HEK293 (cell line): ENCODE results near the gene FZR1.
A peak's percentile ranks its signal among the peaks of the same experiment; 100 is the strongest.

Experiments used
- KLF10 ChIP-seq: fragments of 450-650 bp; IDR thresholded peaks from 2 replicates; pipeline ENCODE4 v1.5.1; 2018; ENCODE audit warnings: missing biosample characterization, mild to moderate bottlenecking, missing genetic modification characterization
- KLF16 ChIP-seq: fragments of 450-650 bp; formaldehyde crosslinking; IDR thresholded peaks from 2 replicates; pipeline ENCODE4 v1.5.1; 2017; ENCODE audit warnings: missing biosample characterization, missing genetic modification characterization
- KLF7 ChIP-seq: fragments of 450-650 bp; formaldehyde crosslinking; IDR thresholded peaks from 2 replicates; pipeline ENCODE4 v1.5.1; 2016; ENCODE audit warnings: missing biosample characterization, missing genetic modification characterization, borderline replicate concordance
- KLF8 ChIP-seq: fragments of 450-650 bp; formaldehyde crosslinking; IDR thresholded peaks from 2 replicates; pipeline ENCODE4 v1.5.1; 2016; ENCODE audit warnings: missing biosample characterization, missing genetic modification characterization
- MYNN ChIP-seq: fragments of 450-650 bp; formaldehyde crosslinking; IDR thresholded peaks from 2 replicates; pipeline ENCODE4 v1.5.1; 2016; ENCODE audit warnings: missing biosample characterization, missing genetic modification characterization, borderline replicate concordance
- SCRT2 ChIP-seq: fragments of 450-650 bp; formaldehyde crosslinking; IDR thresholded peaks from 2 replicates; pipeline ENCODE4 v1.5.1; 2016; ENCODE audit warnings: missing biosample characterization, missing genetic modification characterization
- ZBTB21 ChIP-seq: fragments of 450-650 bp; formaldehyde crosslinking; IDR thresholded peaks from 2 replicates; pipeline ENCODE4 v1.5.1; 2017; ENCODE audit warnings: missing biosample characterization, missing genetic modification characterization
- ZBTB48 ChIP-seq: fragments of 450-650 bp; formaldehyde crosslinking; IDR thresholded peaks from 2 replicates; pipeline ENCODE4 v1.5.1; 2016; ENCODE audit warnings: missing biosample characterization, missing genetic modification characterization
- ZBTB8A ChIP-seq: fragments of 450-650 bp; formaldehyde crosslinking; IDR thresholded peaks from 2 replicates; pipeline ENCODE4 v1.5.1; 2016; ENCODE audit warnings: missing biosample characterization, missing genetic modification characterization
- ZEB2 ChIP-seq: fragments of 450-650 bp; formaldehyde crosslinking; IDR thresholded peaks from 2 replicates; pipeline ENCODE4 v1.5.1; 2016; ENCODE audit warnings: missing biosample characterization, missing genetic modification characterization
- ZFHX2 ChIP-seq: fragments of 450-650 bp; formaldehyde crosslinking; conservative IDR thresholded peaks from 2 replicates; pipeline ENCODE4 v1.5.1; 2016; ENCODE audit warnings: missing biosample characterization, missing genetic modification characterization
- ZFP3 ChIP-seq: fragments of 450-650 bp; formaldehyde crosslinking; IDR thresholded peaks from 2 replicates; pipeline ENCODE4 v1.5.1; 2016; ENCODE audit warnings: low read depth, missing biosample characterization, missing genetic modification characterization
- ZNF112 ChIP-seq: fragments of 450-650 bp; formaldehyde crosslinking; IDR thresholded peaks from 2 replicates; pipeline ENCODE4 v1.5.0; 2017; ENCODE audit warnings: missing biosample characterization, missing genetic modification characterization
- ZNF121 ChIP-seq: fragments of 450-650 bp; formaldehyde crosslinking; IDR thresholded peaks from 2 replicates; pipeline ENCODE4 v1.5.1; 2016; ENCODE audit warnings: missing biosample characterization, missing genetic modification characterization
- ZNF133 ChIP-seq: fragments of 450-650 bp; formaldehyde crosslinking; IDR thresholded peaks from 2 replicates; pipeline ENCODE4 v1.5.1; 2016; ENCODE audit warnings: missing biosample characterization, missing genetic modification characterization
- ZNF157 ChIP-seq: fragments of 450-650 bp; formaldehyde crosslinking; IDR thresholded peaks from 2 replicates; pipeline ENCODE4 v1.5.1; 2016; ENCODE audit warnings: missing biosample characterization, missing genetic modification characterization
- ZNF2 ChIP-seq: fragments of 450-650 bp; formaldehyde crosslinking; IDR thresholded peaks from 2 replicates; pipeline ENCODE4 v1.5.1; 2016; ENCODE audit warnings: missing biosample characterization, missing genetic modification characterization
- ZNF211 ChIP-seq: fragments of 450-650 bp; formaldehyde crosslinking; IDR thresholded peaks from 2 replicates; pipeline ENCODE4 v1.5.1; 2016; ENCODE audit warnings: low read depth, missing biosample characterization, missing genetic modification characterization
- ZNF24 ChIP-seq: fragments of 450-650 bp; formaldehyde crosslinking; IDR thresholded peaks from 2 replicates; pipeline ENCODE4 v1.5.1; 2016; ENCODE audit warnings: missing biosample characterization, missing genetic modification characterization
- ZNF324 ChIP-seq: fragments of 450-650 bp; formaldehyde crosslinking; IDR thresholded peaks from 2 replicates; pipeline ENCODE4 v1.5.1; 2016; ENCODE audit warnings: missing biosample characterization, missing genetic modification characterization
- ZNF391 ChIP-seq: fragments of 450-650 bp; formaldehyde crosslinking; IDR thresholded peaks from 2 replicates; pipeline ENCODE4 v1.5.1; 2016; ENCODE audit warnings: low read depth, missing biosample characterization, missing genetic modification characterization, borderline replicate concordance
- ZNF426 ChIP-seq: fragments of 450-650 bp; formaldehyde crosslinking; IDR thresholded peaks from 2 replicates; pipeline ENCODE4 v1.5.1; 2017; ENCODE audit warnings: missing biosample characterization, missing genetic modification characterization, mild to moderate bottlenecking, inconsistent platforms, moderate library complexity
- ZNF501 ChIP-seq: fragments of 450-650 bp; formaldehyde crosslinking; IDR thresholded peaks from 2 replicates; pipeline ENCODE4 v1.5.1; 2016; ENCODE audit warnings: missing biosample characterization, missing genetic modification characterization
- ZNF529 ChIP-seq: fragments of 450-650 bp; formaldehyde crosslinking; IDR thresholded peaks from 2 replicates; pipeline ENCODE4 v1.5.1; 2017; ENCODE audit warnings: missing genetic modification characterization, missing biosample characterization; ENCODE audit not compliant: insufficient replicate concordance
- ZNF600 ChIP-seq: fragments of 450-650 bp; formaldehyde crosslinking; IDR thresholded peaks from 2 replicates; pipeline ENCODE4 v1.5.1; 2016; ENCODE audit warnings: missing biosample characterization, missing genetic modification characterization
- ZNF654 ChIP-seq: fragments of 450-650 bp; formaldehyde crosslinking; IDR thresholded peaks from 2 replicates; pipeline ENCODE4 v1.5.1; 2016; ENCODE audit warnings: low read depth, missing biosample characterization, missing genetic modification characterization
- ZNF660 ChIP-seq: fragments of 450-650 bp; IDR thresholded peaks from 2 replicates; pipeline ENCODE4 v1.5.1; 2018; ENCODE audit warnings: missing biosample characterization, mild to moderate bottlenecking, missing genetic modification characterization
- ZNF785 ChIP-seq: fragments of 450-650 bp; formaldehyde crosslinking; IDR thresholded peaks from 2 replicates; pipeline ENCODE4 v1.5.1; 2016; ENCODE audit warnings: missing biosample characterization, missing genetic modification characterization
- ZXDB ChIP-seq: fragments of 450-650 bp; formaldehyde crosslinking; IDR thresholded peaks from 2 replicates; pipeline ENCODE4 v1.5.1; 2016; ENCODE audit warnings: missing biosample characterization, missing genetic modification characterization
- TF ChIP-seq, protein P1 (sequence below): fragments of 450-650 bp; formaldehyde crosslinking; IDR thresholded peaks from 2 replicates; pipeline ENCODE4 v1.5.1; 2016; ENCODE audit warnings: missing biosample characterization, missing genetic modification characterization
- TF ChIP-seq, protein P2 (sequence below): fragments of 450-650 bp; formaldehyde crosslinking; IDR thresholded peaks from 2 replicates; pipeline ENCODE4 v1.5.1; 2016; ENCODE audit warnings: missing biosample characterization, missing genetic modification characterization
- TF ChIP-seq, protein P3 (sequence below): fragments of 450-650 bp; formaldehyde crosslinking; IDR thresholded peaks from 2 replicates; pipeline ENCODE4 v1.5.1; 2016; ENCODE audit warnings: missing biosample characterization, missing genetic modification characterization
- TF ChIP-seq, protein P4 (sequence below): fragments of 450-650 bp; formaldehyde crosslinking; IDR thresholded peaks from 2 replicates; pipeline ENCODE4 v1.5.1; 2017; ENCODE audit warnings: missing biosample characterization, missing genetic modification characterization

The FZR1 gene

DNA sequence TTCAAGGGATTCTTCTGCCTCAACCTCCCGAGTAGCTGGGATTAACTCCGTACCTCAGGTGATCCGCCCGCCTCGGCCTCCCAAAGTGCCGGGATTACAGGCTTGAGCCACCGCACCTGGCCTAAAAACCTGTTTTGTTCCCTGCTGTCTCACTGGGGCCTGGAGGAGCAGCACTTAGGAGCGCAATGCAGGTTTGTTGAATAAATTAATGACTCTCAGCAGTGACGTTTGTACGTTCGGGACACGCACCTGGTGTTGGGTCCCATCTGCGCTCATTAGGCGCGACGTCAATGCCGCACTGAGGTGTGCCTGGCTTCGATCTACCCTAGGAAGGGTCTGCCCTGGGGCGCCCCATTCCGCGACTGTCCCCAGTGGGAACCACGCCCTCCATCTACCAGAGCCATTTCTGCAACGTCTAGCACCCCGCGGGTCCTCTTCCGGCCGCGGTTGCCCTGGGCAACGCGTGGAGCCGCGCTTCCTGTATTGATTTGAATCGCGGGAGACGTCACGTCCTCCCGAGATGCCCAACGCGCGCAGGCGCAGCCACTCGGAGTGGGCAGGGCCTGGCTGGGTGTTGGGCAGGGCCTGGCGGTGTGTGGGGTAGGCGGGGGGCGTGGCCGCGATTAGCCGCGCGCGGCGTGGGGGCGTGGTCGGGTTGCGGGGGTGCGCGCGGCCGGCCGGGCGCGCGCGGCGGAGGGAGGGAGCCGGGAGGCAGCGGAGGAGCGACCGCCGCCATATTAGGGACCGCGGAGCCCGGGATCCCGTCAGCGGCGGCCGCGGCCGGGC, at the start of gene FZR1 (continued):
- TF ChIP-seq, protein P1, sequence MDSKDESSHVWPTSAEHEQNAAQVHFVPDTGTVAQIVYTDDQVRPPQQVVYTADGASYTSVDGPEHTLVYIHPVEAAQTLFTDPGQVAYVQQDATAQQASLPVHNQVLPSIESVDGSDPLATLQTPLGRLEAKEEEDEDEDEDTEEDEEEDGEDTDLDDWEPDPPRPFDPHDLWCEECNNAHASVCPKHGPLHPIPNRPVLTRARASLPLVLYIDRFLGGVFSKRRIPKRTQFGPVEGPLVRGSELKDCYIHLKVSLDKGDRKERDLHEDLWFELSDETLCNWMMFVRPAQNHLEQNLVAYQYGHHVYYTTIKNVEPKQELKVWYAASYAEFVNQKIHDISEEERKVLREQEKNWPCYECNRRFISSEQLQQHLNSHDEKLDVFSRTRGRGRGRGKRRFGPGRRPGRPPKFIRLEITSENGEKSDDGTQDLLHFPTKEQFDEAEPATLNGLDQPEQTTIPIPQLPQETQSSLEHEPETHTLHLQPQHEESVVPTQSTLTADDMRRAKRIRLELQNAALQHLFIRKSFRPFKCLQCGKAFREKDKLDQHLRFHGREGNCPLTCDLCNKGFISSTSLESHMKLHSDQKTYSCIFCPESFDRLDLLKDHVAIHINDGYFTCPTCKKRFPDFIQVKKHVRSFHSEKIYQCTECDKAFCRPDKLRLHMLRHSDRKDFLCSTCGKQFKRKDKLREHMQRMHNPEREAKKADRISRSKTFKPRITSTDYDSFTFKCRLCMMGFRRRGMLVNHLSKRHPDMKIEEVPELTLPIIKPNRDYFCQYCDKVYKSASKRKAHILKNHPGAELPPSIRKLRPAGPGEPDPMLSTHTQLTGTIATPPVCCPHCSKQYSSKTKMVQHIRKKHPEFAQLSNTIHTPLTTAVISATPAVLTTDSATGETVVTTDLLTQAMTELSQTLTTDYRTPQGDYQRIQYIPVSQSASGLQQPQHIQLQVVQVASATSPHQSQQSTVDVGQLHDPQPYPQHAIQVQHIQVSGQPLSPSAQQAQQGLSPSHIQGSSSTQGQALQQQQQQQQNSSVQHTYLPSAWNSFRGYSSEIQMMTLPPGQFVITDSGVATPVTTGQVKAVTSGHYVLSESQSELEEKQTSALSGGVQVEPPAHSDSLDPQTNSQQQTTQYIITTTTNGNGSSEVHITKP (tag by site-specific recombination) = peak; percentile 28; the same call in 1 of the 2 replicates
- TF ChIP-seq ZNF112 (tag by site-specific recombination) (no peak), KLF16 (tag by site-specific recombination) (peak; percentile 63; the same call in 1 of the 2 replicates), ZNF660 (tag by site-specific recombination) (0 out of 2 replicates have a peak, but pooled peaks have one; percentile 12), ZXDB (tag by site-specific recombination) (peak; percentile 59), ZBTB8A (tag by site-specific recombination) (peak; percentile 46), ZNF501 (tag by site-specific recombination) (0 out of 2 replicates have a peak, but pooled peaks have one; percentile 54), KLF7 (tag by site-specific recombination) (peak; percentile 91), ZNF654 (tag by site-specific recombination) (no peak), ZFP3 (tag by site-specific recombination) (no peak), MYNN (tag by site-specific recombination) (no peak), ZNF426 (tag by site-specific recombination) (no peak), ZNF211 (tag by site-specific recombination) (no peak), ZNF121 (tag by site-specific recombination) (no peak), ZBTB21 (tag by site-specific recombination) (peak; percentile 96), ZNF529 (tag by site-specific recombination) (no peak), ZBTB48 (tag by site-specific recombination) (peak; percentile 88), ZEB2 (tag by site-specific recombination) (peak; percentile 74), ZNF391 (tag by site-specific recombination) (peak; percentile 11; the same call in 1 of the 2 replicates), ZNF157 (no peak), SCRT2 (tag by site-specific recombination) (no peak), ZNF133 (no peak), ZNF324 (tag by site-specific recombination) (0 out of 2 replicates have a peak, but pooled peaks have one; percentile 52), ZNF24 (0 out of 2 replicates have a peak, but pooled peaks have one; percentile 38), KLF10 (tag by site-specific recombination) (peak; percentile 78; the same call in 1 of the 2 replicates), KLF8 (tag by site-specific recombination) (peak; percentile 61; the same call in 1 of the 2 replicates), ZNF785 (tag by site-specific recombination) (no peak), ZNF600 (tag by site-specific recombination) (peak; percentile 52; the same call in 1 of the 2 replicates), ZNF2 (tag by site-specific recombination) (peak; percentile 81), ZFHX2 (tag by site-specific recombination) (peak; percentile 39)
- TF ChIP-seq, protein P2, sequence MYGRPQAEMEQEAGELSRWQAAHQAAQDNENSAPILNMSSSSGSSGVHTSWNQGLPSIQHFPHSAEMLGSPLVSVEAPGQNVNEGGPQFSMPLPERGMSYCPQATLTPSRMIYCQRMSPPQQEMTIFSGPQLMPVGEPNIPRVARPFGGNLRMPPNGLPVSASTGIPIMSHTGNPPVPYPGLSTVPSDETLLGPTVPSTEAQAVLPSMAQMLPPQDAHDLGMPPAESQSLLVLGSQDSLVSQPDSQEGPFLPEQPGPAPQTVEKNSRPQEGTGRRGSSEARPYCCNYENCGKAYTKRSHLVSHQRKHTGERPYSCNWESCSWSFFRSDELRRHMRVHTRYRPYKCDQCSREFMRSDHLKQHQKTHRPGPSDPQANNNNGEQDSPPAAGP (tag by site-specific recombination) = peak; percentile 83
- TF ChIP-seq, protein P3, sequence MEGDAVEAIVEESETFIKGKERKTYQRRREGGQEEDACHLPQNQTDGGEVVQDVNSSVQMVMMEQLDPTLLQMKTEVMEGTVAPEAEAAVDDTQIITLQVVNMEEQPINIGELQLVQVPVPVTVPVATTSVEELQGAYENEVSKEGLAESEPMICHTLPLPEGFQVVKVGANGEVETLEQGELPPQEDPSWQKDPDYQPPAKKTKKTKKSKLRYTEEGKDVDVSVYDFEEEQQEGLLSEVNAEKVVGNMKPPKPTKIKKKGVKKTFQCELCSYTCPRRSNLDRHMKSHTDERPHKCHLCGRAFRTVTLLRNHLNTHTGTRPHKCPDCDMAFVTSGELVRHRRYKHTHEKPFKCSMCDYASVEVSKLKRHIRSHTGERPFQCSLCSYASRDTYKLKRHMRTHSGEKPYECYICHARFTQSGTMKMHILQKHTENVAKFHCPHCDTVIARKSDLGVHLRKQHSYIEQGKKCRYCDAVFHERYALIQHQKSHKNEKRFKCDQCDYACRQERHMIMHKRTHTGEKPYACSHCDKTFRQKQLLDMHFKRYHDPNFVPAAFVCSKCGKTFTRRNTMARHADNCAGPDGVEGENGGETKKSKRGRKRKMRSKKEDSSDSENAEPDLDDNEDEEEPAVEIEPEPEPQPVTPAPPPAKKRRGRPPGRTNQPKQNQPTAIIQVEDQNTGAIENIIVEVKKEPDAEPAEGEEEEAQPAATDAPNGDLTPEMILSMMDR = peak; percentile 61
- TF ChIP-seq, protein P4, sequence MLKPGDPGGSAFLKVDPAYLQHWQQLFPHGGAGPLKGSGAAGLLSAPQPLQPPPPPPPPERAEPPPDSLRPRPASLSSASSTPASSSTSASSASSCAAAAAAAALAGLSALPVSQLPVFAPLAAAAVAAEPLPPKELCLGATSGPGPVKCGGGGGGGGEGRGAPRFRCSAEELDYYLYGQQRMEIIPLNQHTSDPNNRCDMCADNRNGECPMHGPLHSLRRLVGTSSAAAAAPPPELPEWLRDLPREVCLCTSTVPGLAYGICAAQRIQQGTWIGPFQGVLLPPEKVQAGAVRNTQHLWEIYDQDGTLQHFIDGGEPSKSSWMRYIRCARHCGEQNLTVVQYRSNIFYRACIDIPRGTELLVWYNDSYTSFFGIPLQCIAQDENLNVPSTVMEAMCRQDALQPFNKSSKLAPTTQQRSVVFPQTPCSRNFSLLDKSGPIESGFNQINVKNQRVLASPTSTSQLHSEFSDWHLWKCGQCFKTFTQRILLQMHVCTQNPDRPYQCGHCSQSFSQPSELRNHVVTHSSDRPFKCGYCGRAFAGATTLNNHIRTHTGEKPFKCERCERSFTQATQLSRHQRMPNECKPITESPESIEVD (tag by site-specific recombination) = no peak
